NCI-H2107 (cell line): ENCODE data around the gene SLC9A3.
"Not testable (repeated sequence)": the region's sequence is repeated elsewhere in the genome, so short reads cannot be mapped to it uniquely, and the experiment has no call there.

ENCODE experiments used
- DNase-seq: peaks from one replicate; lab custom pipeline; 2025; lab: John Stamatoyannopoulos, UW

The SLC9A3 gene

DNA sequence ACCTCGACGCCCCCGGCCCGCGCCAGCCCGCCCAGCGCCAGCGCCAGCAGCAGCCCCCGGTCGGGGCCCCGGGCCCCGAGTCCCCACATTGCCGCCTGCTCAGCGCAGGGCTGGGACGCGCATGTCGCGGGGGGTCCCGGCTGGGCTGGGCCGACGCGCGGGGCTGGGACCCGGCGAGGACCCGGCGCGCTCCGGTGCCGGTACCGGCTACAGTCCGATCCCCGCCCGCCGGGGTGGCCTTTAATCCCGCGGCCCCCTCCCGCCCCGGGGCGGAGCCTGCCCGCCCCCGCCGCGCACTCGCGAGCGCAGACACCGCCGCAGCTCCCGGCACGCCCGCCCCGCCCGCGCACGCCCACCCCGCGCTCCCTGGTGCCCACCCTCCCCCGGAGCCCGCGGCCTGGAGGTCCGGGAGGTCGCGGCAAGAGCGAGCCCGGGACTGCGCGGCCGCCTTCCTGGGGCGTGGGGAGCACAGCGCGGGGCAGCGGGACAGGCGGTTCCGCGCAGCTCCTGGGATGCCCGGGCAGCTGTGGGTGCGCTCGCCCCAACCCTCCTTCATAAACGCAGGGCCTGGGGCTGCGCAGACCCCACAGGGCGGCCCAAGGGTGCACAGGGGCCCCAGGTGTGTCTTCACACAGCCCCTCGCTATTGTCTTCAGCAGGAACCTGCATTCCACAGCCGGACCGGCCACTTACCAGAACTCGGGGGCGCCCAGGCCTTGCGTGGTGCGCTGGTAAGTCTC lies at the start of gene SLC9A3:
TSS of gene SLC9A3 (minus strand) at position 216 of the 739 bp plus-strand sequence.
- no peak for DNase-seq

GRCh38 chr5:573976-574375 lies 49.7 kb upstream of the SLC9A3 start:
- DNase-seq: no peak

DNA sequence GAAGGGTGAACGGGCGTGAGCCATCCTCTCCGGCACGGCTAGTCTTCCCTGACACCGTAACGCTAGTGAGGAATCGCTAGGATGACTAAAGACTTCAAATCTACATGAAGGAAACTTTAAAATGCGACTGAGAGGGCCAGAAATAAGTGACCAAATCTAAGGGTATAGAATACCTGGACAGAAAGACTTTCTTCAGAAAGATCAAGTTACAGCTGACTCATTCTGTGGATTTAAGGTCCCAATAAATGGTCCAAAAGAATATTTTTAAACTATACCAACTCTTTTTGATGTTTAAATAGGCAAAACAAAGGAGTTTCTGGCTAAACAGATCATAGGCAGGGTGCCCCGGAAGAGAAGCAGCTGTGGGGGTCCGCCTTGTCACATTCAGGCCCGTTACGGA lies 49.0 kb upstream of the SLC9A3 start:
- DNase-seq: no peak

DNA sequence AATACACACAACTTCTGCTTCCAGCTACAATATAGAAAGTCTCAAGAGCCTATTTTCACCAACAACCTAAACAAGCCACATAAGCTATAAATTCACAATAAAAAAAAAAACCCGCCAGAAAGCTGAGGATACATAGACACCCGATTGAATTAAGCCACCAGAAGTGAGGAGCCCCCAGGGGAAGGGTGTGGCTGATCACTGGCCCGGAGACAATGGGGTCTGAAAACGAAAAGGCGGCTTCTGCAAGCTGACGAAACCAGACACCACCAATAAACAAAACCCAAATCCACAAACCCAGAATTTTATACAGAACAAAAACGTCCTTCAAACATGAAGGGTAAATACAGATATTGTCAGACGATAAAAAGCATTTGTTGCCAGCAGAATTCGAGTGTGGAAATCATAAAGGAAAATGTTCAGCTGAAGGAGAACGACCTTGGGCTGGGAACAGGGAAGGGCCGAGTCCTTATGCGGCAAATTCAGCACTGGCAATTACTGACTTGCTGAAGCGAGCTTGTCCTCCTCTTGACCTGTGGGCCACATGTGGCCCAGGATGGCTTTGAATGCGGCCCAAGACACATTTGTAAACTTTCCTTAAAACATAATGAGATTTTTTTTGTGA lies 48.3 kb upstream of the SLC9A3 start:
- DNase-seq: peak; percentile 70

DNA sequence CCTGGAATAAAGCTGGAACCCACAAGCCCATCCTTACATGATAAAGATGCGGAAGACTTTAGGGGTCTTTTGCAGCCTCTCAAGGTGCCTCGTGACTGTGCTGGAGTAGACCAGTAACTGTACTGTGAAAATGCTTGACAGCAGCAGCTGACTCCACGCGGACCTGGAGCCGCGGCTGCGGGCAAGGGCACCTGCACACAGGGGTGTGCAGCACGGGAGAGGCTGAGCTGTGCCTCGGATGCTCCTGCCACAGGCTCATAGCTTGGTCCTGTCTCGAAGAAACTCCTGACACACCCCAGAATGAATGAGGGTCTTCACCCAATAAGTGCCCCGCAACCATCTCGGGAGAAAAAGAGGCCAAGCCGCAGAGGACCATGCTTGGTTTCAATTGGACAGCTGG lies 47.5 kb upstream of the SLC9A3 start:
- no peak for DNase-seq

- DNase-seq: no peak
Measured at GRCh38 chr5:570886-571285, 46.6 kb upstream of the SLC9A3 start.

DNA sequence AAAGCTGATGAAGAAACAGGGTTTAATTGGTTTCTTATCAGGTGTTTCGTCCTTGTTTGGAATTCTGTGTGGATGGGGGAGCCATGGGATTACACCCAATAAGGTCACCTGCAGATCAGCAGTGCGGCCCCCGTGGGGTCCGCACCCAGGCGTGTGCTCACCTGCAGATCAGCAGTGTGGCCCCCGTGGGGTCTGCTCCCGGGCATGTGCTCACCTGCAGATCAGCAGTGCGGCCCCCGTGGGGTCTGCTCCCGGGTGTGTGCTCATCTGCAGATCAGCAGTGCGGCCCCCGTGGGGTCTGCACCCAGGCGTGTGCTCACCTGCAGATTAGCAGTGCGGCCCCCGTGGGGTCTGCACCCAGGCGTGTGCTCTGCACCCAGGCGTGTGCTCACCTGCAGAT lies 46.2 kb upstream of the SLC9A3 start:
- no peak for DNase-seq

DNA sequence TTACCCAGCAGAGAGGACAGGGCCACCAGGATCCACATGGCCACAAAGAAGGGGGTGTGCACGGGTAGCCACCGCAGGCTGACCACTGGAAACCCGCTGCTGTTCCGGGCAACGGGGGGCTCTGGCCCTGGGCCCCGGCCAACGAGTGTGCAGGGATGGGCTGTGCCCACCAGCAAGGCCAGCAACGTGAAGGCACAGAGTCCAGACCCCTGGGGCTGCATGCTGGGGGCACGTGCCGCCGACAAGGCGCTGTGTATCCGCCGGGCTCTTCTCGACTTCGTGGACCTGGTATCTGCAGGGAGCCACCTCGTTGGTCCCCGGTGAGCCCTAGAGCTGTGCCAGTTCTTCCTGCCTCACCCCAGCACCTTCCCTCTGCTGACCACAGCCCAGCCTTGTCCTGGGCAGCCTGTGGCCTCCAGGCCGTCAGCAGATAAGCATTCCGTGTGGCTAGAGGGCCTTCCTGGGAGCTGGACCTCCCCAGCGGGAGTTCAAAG lies 45.7 kb upstream of the SLC9A3 start:
- no peak for DNase-seq

DNA sequence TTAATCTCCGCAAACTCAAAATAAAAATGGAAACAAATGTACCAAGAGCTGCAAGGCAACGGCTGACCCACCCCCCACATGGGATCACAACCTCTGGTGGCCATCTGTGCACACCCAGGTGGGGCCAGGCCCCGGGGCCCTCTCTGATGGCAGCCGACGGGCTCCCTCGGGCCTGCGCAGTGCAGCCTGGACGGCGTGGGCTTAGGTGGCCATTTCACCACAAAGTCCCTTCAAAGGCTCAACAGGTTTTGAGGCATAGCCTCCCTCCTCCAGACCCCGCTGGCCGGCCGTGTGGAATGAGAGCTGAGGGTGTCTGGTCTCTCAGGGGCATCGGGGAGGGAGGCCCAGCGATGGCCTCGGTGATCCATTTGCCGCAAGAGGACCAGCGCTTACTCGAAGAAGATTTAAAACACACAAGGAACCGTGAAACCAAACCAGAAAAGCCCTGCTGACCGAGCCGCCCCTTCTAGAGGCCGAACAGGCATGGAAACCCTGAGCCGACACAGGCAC lies 45.2 kb upstream of the SLC9A3 start:
- no peak for DNase-seq

DNA sequence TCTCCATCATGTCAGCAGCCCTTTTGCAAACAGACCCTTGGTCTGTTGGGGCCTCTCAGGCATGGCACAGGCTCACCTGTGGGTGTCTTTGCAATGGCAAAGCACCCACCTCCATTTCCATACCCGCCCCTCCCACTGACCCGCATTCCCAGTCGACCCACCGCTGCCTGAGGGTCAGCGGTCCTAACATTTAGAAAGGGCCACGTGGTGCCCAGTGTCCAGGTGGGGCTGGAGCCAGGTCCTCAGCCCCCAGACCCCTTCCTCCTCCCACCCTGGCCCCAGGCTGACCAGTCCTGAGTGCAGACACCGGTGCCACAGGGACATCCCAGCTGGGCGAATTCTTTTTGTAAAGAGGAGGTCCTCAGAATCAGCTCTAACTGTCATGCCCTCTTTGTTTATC lies 44.6 kb upstream of the SLC9A3 start:
- no peak for DNase-seq

DNA sequence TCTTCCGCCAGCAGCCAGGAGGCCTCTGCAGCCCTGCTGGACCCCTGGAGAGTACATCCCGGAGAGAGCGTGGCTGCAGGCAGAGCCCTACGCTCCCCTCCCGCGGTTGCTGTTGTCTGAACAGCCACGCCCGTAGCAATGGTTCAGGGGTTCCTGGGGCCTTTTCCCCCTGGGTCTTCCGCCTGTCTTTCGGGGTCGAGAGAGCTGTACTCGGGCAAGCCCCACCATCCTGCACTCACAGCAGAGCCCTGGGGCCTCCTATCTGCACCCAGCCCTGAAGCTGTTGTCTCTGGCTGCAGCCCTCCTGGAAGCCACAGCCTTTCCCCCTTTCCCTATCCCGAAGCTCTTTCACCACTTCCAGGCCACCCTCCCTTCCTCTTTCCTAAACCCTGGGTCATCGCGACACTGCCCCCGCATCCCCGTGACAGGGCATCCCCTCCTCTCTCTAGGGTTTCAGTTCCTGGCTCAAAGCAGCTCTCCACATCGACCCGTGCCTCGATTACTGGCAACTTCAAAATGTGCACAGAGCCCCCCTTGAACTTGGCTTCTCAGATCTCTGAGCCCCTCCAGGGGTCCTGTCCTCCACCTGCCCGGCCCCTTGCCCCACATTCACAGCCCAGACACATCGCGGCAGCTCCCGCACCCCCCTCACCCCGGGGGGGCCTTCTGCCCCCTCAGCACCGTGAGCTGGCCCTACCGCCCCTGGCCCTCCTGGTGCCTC lies 44.0 kb upstream of the SLC9A3 start:
- no peak for DNase-seq

GRCh38 chr5:567664-568060 lies 43.4 kb upstream of the SLC9A3 start:
- no peak for DNase-seq

- no peak for DNase-seq
Measured at GRCh38 chr5:566636-567309, 42.5 kb upstream of the SLC9A3 start.

DNA sequence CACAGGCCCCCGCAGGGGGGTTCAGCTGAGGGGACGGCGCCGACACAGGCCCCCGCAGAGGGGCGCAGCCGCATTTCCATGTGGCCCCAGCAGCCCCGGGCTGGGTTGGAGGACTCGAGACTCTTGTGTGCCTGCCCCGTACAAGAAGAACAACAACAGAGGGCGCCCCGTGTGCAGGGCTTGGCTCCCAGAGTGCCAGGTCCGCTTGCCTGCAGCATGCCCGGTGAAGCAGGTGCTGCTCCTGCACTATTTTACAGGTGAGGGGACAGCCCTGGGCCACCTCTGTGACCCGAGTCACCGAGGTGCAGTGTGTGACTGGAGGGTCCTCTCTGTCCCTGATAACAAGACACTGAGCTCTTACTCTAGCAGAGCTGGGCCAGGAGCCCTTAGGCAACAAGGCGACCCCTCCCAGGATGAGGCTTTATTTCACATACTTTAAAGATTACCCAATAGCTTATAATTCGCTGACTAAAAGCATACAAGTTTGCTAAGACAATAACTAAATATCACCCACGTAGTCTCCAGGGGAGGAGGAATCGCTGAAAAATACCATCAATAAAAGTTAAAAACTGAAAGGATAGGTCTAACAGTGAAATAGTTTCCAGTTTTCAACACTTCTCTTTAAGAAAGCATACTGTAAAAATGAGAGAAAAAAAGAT lies 41.7 kb upstream of the SLC9A3 start:
- DNase-seq: no peak

GRCh38 chr5:561408-561807 lies 37.2 kb upstream of the SLC9A3 start:
- no peak for DNase-seq

- no peak for DNase-seq
Measured at GRCh38 chr5:560792-561166, 36.5 kb upstream of the SLC9A3 start.

DNA sequence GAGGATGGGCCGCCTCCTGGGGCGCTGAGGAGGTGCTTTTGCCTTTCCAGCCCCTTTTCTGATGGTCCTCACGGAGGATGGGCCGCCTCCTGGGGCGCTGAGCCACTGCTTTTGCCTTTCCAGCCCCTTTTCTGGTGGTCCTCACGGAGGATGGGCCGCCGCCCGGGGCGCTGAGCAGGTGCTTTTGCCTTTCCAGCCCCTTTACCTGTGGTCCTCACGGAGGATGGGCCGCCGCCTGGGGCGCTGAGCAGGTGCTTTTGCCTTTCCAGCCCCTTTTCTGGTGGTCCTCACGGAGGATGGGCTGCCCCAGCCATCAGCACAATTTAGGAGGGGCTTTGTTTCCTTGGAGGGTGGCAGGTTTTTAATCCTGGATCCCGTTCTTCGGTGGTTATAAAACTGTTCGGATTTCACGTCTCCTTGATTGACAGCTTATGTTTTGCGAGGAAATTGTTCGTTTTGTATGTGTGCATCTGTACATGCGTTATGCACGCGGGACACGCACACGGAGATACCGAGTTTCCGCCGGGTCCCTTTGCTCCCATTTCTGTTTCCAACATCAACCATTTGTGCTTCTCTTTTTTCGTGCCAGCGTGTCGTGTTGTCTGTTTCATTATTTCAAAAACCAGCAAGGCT lies 34.7 kb upstream of the SLC9A3 start:
- DNase-seq: no peak

- DNase-seq: no peak
Measured at GRCh38 chr5:558326-558725, 34.1 kb upstream of the SLC9A3 start.

DNA sequence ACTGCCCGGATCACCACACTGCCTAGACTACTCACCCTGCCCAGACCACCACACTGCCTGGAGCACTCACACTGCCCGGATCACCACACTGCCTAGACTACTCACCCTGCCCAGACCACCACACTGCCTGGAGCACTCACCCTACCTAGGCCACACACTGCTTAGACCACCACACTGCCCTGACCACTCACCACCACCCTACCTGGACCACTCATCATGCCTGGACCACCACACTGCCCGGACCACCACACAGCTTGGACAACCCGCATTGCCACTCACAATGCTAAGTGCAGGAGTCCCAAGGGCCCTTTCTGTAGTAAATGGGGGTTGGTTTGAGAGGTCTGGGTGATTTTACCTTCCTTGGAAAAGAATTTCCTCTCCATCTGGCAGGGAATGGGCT lies 33.7 kb upstream of the SLC9A3 start:
- DNase-seq: not testable (repeated sequence)

GRCh38 chr5:556909-557441 lies 32.7 kb upstream of the SLC9A3 start:
- no peak for DNase-seq

DNA sequence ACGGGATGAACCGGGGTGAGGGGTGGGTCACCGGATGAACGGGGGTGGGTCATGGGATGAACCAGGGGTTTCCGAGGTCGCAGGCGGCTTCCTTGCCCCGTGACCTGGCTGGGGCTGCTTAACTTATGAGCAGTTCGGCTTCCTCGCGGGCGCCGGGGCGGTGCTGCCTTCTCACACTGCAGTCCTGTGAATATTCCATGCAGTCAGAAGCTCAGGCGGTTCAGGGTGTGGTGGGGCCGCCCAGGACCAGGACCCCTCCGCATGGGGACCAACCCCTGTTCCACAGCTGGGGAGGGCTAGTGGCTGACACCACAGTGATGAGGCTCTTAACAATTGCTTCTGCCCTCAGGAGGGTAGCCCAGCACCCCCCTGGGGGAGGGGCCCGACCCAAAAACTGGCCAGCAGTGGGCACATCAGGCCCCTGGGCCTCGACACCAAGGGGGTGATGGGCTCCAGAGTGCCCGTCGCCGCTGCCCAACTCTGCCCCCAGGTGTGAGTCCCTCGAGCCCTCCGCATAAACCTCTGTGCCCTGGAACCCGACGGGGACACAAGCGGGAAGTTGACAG lies 30.9 kb upstream of the SLC9A3 start:
- DNase-seq: no peak
